ENCODE data around the gene SDK2. TPM values are rescaled to one million over a fixed set of nuclear protein-coding genes. Genes with fewer than 3 reads are reported as not detected.

Gene SDK2
- total RNA-seq, 1 experiment from 2014 or later: 0.67 TPM

GRCh38 chr17:73434154-73434553 is 210.1 kb downstream of the SDK2 start:
- Histone ChIP-seq H3K4me3 (ENCODE audit: low read depth, low read length, poor library complexity, severe bottlenecking) (no peak overlapping the region), H3K36me3 (ENCODE audit: insufficient read depth, low read length, poor library complexity, severe bottlenecking) (no peaks in the 10 kb centered on the region), H3K27ac (ENCODE audit: low read depth, low read length, poor library complexity, severe bottlenecking) (no peak overlapping the region), H3K27me3 (replicated peaks; ENCODE audit: insufficient read depth, low read depth, low read length, poor library complexity) (no peaks in the 10 kb centered on the region), H3K4me1 (ENCODE audit: insufficient read depth, low read length, poor library complexity, severe bottlenecking) (peaks cover 30% of the 10 kb centered on the region), H3K9me3 (ENCODE audit: low read depth, low read length, poor library complexity, severe bottlenecking) (no peaks in the 10 kb centered on the region)
- no TSS peak for BruUV-seq (replicated peaks)
- CTCF ChIA-PET: no interaction called here
- POLR2A ChIA-PET (ENCODE audit: low non-redundant PET): interaction anchor here (0.6 kb wide), 1 partner anchor 8 kb away, joined by 3 read pairs; no protein-coding TSS in a partner anchor
- TF ChIP-seq CTCF (conservative IDR thresholded peaks at IDR 0.05; ENCODE audit: low read depth, low read length) (no peak), EZH2 (IDR thresholded peaks at IDR 0.05; ENCODE audit: borderline replicate concordance, low read depth, low read length, poor library complexity, severe bottlenecking) (no peak)
- no peak for DNase-seq (ENCODE audit: low spot score)
- intact Hi-C loops (cut with micrococcal nuclease; ENCODE audit: unreplicated experiment): no loop called here

- peaks cover 30% of the 10 kb centered on the region for H3K4me1 ChIP-seq (ENCODE audit: insufficient read depth, low read length, poor library complexity, severe bottlenecking)
- H3K9me3 ChIP-seq (ENCODE audit: low read depth, low read length, poor library complexity, severe bottlenecking): no peaks in the 10 kb centered on the region
- no peaks in the 10 kb centered on the region for H3K36me3 ChIP-seq (ENCODE audit: insufficient read depth, low read length, poor library complexity, severe bottlenecking)
- ChIA-PET POLR2A (ENCODE audit: low non-redundant PET) (interaction anchor here (0.6 kb wide), 1 partner anchor 8 kb away, joined by 3 read pairs; no protein-coding TSS in a partner anchor), CTCF (no interaction called here)
- no peak overlapping the region for H3K27ac ChIP-seq (ENCODE audit: low read depth, low read length, poor library complexity, severe bottlenecking)
- H3K4me3 ChIP-seq (ENCODE audit: low read depth, low read length, poor library complexity, severe bottlenecking): no peak overlapping the region
- no peak for TF ChIP-seq CTCF (conservative IDR thresholded peaks at IDR 0.05; ENCODE audit: low read depth, low read length)
- no peak for TF ChIP-seq EZH2 (IDR thresholded peaks at IDR 0.05; ENCODE audit: borderline replicate concordance, low read depth, low read length, poor library complexity, severe bottlenecking)
- no peaks in the 10 kb centered on the region for H3K27me3 ChIP-seq (replicated peaks; ENCODE audit: insufficient read depth, low read depth, low read length, poor library complexity)
- intact Hi-C loops (cut with micrococcal nuclease; ENCODE audit: unreplicated experiment): no loop called here
- DNase-seq (ENCODE audit: low spot score): no peak
- no TSS peak for BruUV-seq (replicated peaks)
Observed at GRCh38 chr17:73433501-73433900, 210.7 kb downstream of the SDK2 start.

DNA sequence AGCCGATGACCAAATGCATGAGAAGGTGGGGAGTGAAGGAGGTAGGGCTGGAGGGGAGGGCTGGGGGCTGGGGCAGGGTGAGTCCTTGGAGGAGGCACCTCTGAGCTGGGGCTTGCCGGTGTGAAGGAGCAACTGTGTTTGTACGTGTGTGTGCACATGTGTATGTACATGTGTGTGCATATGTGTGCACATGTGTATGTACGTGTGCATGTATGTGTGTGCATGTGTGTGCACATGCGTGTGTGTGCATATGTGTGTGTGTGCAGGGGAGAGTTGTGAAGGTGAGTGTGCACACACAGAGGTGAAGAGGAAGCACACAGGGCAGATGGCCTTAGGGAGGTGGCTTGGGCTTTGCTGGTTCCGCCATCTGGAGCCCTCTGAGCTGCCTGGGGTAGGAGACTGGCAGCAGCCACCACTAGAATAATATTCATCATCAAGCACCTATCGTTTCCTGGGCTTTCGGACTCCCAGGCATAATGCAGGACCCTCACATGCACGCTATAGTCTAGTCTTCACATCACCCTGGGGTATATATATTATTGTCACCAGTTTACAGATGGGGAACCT is 211.5 kb downstream of the SDK2 start:
- no TSS peak for BruUV-seq (replicated peaks)
- no peak overlapping the region for H3K4me3 ChIP-seq (ENCODE audit: low read depth, low read length, poor library complexity, severe bottlenecking)
- no peaks in the 10 kb centered on the region for H3K9me3 ChIP-seq (ENCODE audit: low read depth, low read length, poor library complexity, severe bottlenecking)
- H3K36me3 ChIP-seq (ENCODE audit: insufficient read depth, low read length, poor library complexity, severe bottlenecking): no peaks in the 10 kb centered on the region
- no peak for TF ChIP-seq CTCF (conservative IDR thresholded peaks at IDR 0.05; ENCODE audit: low read depth, low read length)
- no peak for TF ChIP-seq EZH2 (IDR thresholded peaks at IDR 0.05; ENCODE audit: borderline replicate concordance, low read depth, low read length, poor library complexity, severe bottlenecking)
- CTCF ChIA-PET: no interaction called here
- POLR2A ChIA-PET (ENCODE audit: low non-redundant PET): no interaction called here
- intact Hi-C loops (cut with micrococcal nuclease; ENCODE audit: unreplicated experiment): no loop called here
- H3K27me3 ChIP-seq (replicated peaks; ENCODE audit: insufficient read depth, low read depth, low read length, poor library complexity): no peaks in the 10 kb centered on the region
- no peak overlapping the region for H3K27ac ChIP-seq (ENCODE audit: low read depth, low read length, poor library complexity, severe bottlenecking)
- no peak for DNase-seq (ENCODE audit: low spot score)
- H3K4me1 ChIP-seq (ENCODE audit: insufficient read depth, low read length, poor library complexity, severe bottlenecking): peaks cover 30% of the 10 kb centered on the region
